ENCODE results near the gene SH3PXD2A.

SH3PXD2A gene

GRCh38 chr10:103888113-103888841 is 32.9 kb upstream of the SH3PXD2A start:
- H3K9ac ChIP-seq, result no peak overlapping the region
- TF ChIP-seq CTCF (conservative IDR thresholded peaks at IDR 0.05; ENCODE audit: low read depth, low read length), result peak; percentile 89
- no peaks in the 10 kb centered on the region for H4K20me1 ChIP-seq (ENCODE audit: insufficient read depth)
- no peak overlapping the region for H2AFZ ChIP-seq (ENCODE audit: low read depth)
- peaks cover 4% of the 10 kb centered on the region for H3K4me1 ChIP-seq (ENCODE audit: low read depth, poor library complexity, severe bottlenecking)
- H3K79me2 ChIP-seq (ENCODE audit: insufficient read depth, low read depth), result no peaks in the 10 kb centered on the region
- no peaks in the 10 kb centered on the region for H3K27me3 ChIP-seq (ENCODE audit: insufficient read depth, low read depth)
- no peak overlapping the region for H3K27ac ChIP-seq
- H3K4me2 ChIP-seq, result no peak overlapping the region
- H3K4me3 ChIP-seq (IDR thresholded peaks at IDR 0.05; ENCODE audit: insufficient read depth, low read depth, low read length), result no peak overlapping the region
- H3K36me3 ChIP-seq (ENCODE audit: insufficient read depth), result no peaks in the 10 kb centered on the region

- no peak overlapping the region for H3K4me2 ChIP-seq
- TF ChIP-seq CTCF (conservative IDR thresholded peaks at IDR 0.05; ENCODE audit: low read depth, low read length), result no peak
- no peak overlapping the region for H3K4me3 ChIP-seq (IDR thresholded peaks at IDR 0.05; ENCODE audit: insufficient read depth, low read depth, low read length)
- no peaks in the 10 kb centered on the region for H3K36me3 ChIP-seq (ENCODE audit: insufficient read depth)
- no peak overlapping the region for H3K27ac ChIP-seq
- no peaks in the 10 kb centered on the region for H3K27me3 ChIP-seq (ENCODE audit: insufficient read depth, low read depth)
- no peak overlapping the region for H3K9ac ChIP-seq
- H3K4me1 ChIP-seq (ENCODE audit: low read depth, poor library complexity, severe bottlenecking), result no peaks in the 10 kb centered on the region
- no peak overlapping the region for H2AFZ ChIP-seq (ENCODE audit: low read depth)
- H3K79me2 ChIP-seq (ENCODE audit: insufficient read depth, low read depth), result no peaks in the 10 kb centered on the region
- no peaks in the 10 kb centered on the region for H4K20me1 ChIP-seq (ENCODE audit: insufficient read depth)
Measured at GRCh38 chr10:103885617-103886016, 30.2 kb upstream of the SH3PXD2A start.

- Histone ChIP-seq H3K36me3 (ENCODE audit: insufficient read depth) (no peaks in the 10 kb centered on the region), H4K20me1 (ENCODE audit: insufficient read depth) (no peaks in the 10 kb centered on the region), H3K4me2 (no peak overlapping the region), H3K4me1 (ENCODE audit: low read depth, poor library complexity, severe bottlenecking) (no peaks in the 10 kb centered on the region), H2AFZ (ENCODE audit: low read depth) (no peak overlapping the region), H3K79me2 (ENCODE audit: insufficient read depth, low read depth) (no peaks in the 10 kb centered on the region), H3K27ac (no peak overlapping the region), H3K4me3 (IDR thresholded peaks at IDR 0.05; ENCODE audit: insufficient read depth, low read depth, low read length) (no peak overlapping the region), H3K9ac (no peak overlapping the region), H3K27me3 (ENCODE audit: insufficient read depth, low read depth) (no peaks in the 10 kb centered on the region)
- TF ChIP-seq CTCF (conservative IDR thresholded peaks at IDR 0.05; ENCODE audit: low read depth, low read length), result peak; percentile 91
Measured at GRCh38 chr10:103884681-103885139, 29.3 kb upstream of the SH3PXD2A start.

- no peak overlapping the region for H3K4me2 ChIP-seq
- no peak for TF ChIP-seq CTCF (conservative IDR thresholded peaks at IDR 0.05; ENCODE audit: low read depth, low read length)
- H3K79me2 ChIP-seq (ENCODE audit: insufficient read depth, low read depth), result no peaks in the 10 kb centered on the region
- H3K9ac ChIP-seq, result no peak overlapping the region
- H2AFZ ChIP-seq (ENCODE audit: low read depth), result no peak overlapping the region
- H3K27ac ChIP-seq, result no peak overlapping the region
- no peaks in the 10 kb centered on the region for H3K36me3 ChIP-seq (ENCODE audit: insufficient read depth)
- no peaks in the 10 kb centered on the region for H4K20me1 ChIP-seq (ENCODE audit: insufficient read depth)
- no peaks in the 10 kb centered on the region for H3K4me1 ChIP-seq (ENCODE audit: low read depth, poor library complexity, severe bottlenecking)
- no peak overlapping the region for H3K4me3 ChIP-seq (IDR thresholded peaks at IDR 0.05; ENCODE audit: insufficient read depth, low read depth, low read length)
- H3K27me3 ChIP-seq (ENCODE audit: insufficient read depth, low read depth), result no peaks in the 10 kb centered on the region
Measured at GRCh38 chr10:103882285-103883007, 27.1 kb upstream of the SH3PXD2A start.

All from KMS-11 (cell line).